NCI-H526 (cell line): ENCODE data around the gene MYO3A.
"Not testable (repeated sequence)": the region's sequence is repeated elsewhere in the genome, so short reads cannot be mapped to it uniquely, and the experiment has no call there.

Experiments
- DNase-seq, 2 experiments: peaks; one replicate each; lab custom pipeline; 2025; lab: John Stamatoyannopoulos, UW

MYO3A gene

DNA sequence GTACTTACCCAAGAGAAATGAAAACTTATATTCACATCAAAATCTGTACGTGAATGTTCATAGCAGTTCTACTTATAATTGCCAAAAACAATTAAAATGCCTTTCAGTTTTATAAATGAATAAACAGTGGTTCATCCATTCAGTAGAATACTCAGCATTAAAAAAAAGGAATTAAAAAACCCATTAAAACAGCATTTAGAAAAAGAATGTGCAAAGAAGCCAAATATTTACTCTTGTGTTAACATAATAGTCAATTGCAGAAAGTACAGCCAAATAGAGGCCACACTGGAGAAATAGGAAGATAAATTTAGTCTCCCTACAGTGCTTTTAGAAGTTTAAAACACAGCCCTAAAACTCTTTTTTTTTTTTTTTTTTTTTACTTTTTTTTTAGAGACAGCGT is 54.6 kb downstream of the MYO3A start:
- DNase-seq: no peak

DNA sequence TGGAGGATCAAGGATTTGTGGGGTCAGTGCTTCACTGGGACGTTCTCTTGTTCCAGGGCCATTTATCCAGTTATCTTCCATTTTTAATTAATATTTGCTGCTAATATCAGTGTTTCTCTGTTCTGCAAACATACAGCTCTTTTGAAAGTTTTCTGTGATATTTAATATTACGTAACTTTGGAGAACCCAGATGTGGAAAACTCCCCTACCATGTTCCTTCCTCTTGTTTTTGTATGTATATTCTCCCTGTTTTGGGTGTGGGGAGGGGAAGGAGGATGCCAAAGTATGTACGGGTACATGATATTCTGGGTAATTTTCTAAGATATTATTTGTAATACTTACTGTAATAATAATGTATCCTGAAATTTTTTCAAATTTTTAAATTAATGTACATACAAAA is 55.9 kb downstream of the MYO3A start:
- no peak for DNase-seq

DNA sequence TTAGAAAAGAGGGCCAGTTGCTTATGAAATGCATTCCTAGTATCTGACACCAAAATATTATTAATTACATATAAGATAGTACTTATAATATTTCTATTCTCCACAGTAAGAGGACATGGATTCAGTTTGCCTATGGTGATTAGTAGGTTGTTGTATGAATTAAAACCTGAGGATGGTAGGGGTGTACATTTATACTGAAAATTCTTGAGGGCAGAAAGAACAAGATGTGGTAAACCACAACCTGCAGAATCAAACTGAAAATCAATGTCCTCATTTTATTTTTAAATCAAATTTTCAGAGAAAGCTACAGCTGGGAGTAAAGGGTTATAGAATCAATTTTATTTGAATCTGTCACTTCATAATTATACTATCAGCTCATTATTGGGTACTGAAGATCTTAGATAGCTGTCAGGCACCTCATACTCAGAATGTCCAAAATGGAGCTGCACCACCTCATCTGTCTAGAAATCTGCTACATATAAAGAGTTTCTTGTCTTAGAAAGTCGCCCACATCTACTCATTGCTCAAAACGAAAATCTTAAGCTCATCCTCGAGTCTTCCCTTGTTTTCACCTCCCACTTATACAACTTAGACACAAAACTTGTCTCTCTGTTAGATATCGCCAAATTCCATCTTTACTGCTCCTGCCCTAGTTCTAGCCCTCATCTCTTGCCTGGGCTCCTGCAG is 65.4 kb downstream of the MYO3A start:
- no peak for DNase-seq

DNA sequence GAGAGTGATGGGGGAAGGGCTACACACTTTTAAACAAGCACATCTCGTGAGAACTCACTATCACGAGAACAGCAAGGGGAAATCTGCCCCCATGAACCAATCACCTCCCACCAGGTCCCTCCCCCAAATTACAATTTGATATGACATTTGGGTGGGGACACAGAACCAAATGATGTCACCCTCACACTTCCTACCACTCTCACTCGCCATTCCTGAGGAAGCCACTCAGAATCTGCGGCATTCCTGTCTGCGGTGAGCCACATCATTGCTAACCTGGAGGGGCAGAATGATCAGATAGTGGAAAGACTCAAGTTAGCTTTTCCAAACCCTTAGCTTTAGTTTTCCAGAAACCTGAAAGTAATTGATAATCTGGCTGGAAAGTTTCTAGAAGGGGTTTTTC is 66.9 kb downstream of the MYO3A start:
- DNase-seq: no peak

DNA sequence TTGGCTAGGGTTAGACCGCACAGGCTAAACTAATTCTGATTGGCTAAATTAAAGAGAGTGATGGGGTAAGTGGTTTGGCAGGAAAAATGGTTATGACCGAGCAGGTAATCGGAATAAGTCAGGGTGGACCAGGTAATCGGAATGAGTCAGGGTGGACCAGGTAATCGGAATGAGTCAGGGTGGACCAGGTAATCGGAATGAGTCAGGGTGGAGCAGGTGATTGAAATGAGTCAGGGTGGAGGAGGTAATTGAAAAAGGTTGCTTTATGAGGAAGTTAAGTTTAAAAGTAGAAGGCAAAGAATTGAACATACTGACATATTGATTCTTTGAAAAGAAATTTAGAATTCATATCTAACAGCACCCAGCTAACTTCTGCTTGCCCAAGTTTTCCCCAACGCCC is 68.4 kb downstream of the MYO3A start:
- not testable (repeated sequence) for DNase-seq

DNA sequence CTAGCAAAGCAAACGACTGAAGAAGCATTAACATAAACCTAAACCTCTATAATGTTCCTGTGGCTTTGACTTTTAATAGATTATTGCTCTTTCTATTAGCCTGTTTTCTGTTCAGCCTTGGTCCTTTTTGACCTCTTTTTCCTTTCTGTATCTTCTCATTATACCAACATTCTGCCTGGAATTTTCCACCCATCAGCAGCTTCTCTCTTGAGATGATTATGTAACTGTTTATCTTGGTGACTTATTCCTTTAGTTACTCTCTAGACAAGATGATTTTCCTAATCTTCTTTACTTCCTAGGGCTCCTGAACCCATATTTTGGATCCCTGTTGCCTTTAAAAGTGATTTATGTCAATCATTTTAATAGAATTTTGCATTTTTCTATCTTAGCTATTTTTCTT is 81.1 kb downstream of the MYO3A start:
- no peak for DNase-seq

DNA sequence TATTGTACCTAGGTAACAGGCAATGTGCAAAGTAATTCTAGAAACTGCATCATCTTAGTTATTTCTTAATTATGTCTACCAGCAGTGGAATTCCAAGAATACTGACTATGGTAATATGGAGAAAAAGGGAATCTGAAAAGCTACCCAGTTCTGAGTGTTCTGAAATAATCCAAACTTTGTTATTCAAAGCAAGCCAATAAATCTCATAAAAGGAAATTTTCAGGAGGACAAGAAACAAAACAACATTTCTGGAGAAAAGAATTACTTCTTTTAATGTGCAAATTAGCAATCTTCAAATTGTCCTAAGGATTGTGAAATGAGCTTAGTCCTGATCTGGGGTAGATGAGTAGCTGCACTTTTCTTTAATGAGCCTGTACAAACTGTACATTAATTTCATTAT is 88.8 kb downstream of the MYO3A start:
- no peak for DNase-seq

DNA sequence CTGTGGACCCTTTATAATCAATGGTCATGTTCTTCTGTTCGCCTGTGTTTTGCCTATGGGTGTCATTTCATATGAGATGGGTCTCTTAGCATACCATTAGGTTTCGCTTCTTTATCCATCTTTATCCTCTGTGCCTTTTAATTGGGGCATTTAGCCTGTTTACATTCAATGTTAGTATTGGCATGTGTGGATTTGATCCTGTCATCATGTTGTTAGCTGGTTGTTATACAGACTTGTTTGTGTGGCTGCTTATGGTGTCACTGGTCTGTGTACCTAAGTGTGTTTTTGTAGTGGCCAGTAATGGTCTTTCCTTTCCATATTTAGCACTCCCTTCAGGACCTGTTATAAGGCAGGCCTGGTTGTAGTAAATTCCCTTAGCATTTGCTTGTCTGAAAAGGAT is 90.3 kb downstream of the MYO3A start:
- no peak for DNase-seq

DNA sequence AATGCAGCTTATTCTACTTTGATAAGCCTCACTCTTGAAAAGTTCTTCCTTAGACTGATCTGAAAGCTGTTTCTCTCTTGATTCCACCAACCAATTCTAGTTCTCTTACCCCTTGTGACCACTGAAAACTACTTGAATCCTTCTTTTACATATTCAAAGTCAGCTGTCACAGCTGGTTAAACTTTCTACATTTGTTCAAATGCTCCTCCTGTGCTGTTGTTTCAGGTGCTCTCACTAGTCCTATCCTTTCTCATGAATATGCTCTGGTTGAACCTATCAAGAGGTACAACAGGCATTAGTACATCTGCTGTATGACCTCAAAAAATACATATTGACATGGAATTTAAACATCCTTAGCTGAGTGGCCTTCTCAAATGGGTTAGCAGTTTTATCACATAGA is 91.5 kb downstream of the MYO3A start:
- DNase-seq: peak in 1 of 2 experiments; percentile 26

DNA sequence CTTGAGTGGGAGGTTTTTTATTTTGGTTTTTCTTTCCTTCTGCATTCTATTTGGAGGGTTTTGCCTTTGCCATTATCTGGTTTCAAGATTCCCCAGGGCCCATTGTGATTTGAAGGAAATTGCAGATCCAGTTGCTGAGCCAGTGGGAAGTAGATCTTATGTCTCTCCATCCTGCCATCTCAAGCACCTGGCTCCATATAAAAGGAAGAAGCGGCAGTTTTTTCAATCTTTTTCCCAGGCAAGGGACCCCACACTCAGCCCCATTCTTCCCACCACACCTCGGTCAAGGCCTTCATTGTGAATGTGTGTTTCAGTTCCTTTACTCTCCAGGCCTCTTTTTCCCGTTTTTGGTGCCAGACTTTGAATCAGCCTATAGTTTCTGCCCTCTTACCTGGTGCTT is 95.8 kb downstream of the MYO3A start:
- DNase-seq: no peak

DNA sequence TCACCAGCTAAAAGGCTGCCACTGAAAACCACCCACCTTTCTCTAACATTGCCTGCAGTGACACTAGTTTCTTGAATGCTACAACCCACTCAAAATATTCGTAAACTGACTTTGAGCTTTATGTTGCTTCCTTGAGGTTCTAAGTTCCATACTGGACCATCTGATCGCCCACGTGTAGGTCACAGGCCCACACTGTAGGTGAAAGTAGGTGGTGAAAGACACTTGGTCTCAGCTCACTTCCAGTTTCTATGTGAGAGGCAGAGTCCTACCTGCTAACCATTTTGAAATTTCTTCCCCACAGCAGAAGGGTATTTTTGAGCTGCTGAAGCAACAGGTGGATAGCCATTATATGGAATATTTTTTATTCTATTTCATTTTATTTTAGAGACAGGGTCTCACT is 97.3 kb downstream of the MYO3A start:
- DNase-seq: no peak

DNA sequence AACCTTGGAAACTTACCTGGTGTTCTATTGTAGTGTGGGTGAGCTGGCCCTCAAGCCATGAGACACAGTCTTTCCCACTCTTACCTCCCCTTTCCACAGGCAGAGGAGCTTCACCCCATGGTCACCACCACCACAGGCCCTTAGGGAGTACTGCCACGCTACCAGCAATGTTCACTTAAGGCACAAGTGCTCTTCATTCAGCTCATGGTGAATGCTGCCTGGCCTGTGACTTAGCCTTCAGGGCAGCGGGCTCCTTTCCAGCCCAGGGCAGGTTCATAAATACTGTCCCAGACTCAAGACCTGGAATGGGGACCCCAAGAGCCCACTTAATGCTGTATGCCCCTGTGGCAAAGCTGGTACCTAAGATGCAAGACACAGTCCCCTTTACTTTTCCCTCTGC is 109.4 kb downstream of the MYO3A start:
- no peak for DNase-seq

DNA sequence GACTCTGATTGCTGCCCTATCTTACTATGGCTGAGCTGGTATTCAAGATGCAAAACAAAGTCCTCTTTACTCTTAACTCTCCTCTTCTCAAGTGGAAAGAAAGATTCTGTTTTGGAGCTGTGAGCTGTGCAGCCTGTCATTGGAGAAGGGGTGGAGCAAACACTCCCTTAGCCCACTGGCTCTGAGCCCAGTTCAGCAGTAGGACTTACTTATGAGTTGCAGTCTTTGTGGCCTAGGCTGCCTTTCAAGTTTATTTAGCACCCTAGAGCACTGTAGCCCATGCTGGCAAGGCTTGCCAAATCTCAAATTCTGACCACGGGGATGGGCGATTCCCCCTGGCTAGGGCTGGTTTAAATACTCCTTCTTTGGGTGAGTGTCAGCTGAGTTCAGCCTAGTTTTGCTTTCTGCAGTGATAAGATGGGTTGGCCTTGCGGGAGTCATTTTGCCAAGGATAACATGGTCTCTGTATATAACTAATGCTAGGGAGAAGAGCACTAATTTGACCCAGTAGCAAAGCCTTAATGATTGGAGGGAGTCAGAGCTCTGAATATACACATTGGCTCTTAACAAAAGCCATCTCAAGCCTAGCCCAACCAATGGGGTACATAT is 110.2 kb downstream of the MYO3A start:
- DNase-seq: no peak

DNA sequence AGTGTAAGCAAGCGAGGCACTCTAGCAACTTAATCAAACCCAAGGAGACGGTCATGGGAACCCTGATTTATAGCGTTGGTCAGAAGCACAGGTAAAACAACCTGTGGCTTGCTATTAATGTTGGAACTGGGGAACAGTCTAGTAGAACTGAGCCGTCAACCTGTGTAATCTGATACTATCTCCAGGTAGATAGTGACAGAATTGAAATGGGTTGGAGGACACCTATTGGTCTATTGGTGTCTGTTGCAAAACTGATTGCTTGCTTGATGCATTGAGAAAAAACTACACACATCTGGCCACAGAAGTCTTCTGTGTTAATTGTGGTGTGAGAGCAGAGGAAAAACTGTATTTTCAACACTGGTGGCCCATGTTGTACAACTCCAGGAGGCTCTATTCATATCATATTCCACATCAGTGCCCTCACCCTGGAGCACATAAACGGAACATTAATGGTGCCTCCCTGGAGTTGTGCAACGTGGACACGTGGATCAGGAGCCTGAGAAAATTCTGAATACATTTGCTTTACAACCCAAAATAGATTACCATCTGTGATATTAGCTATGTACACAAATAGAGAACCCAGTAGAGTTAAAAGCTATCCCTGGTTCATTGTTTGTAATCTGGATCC is 112.2 kb downstream of the MYO3A start:
- peak in 1 of 2 experiments; percentile 17 for DNase-seq

DNA sequence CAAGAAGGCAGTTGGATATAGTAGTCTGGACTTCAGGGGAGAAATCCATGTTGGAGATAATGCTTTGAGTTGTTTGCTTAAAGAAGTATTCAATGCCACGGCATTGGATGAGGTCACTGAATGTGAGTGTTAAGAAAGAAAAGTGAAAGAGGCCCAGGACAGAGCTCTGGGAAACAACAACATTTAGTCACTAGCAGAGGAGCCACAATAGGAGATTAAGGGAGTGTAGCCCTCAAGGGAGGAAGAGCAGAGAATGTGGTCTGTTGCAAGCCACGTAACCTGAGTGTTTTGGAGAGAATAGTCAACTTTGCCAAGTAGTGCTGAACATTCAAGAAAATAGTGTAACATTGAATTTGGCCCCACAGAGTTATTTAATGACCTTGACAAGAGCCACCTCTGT is 114.7 kb downstream of the MYO3A start:
- no peak for DNase-seq

DNA sequence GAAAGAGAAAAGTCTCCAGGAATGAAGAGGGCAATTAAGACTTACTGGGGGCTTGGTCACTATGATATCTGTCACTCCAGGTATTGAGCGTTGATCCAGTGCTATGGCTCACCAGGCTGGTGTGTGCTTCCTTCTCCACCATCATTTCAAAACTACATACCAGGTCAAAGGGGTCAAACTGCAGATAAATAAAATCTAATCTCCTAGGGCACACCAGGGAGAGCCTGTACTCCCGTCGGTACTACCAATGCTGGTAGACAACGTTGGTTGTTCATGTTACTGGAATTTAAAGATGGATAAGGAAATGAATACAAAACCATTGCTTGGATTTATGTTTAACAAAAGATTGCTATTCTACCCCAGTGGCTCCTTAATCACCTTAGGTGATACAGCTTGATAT is 118.3 kb downstream of the MYO3A start:
- DNase-seq: no peak

DNA sequence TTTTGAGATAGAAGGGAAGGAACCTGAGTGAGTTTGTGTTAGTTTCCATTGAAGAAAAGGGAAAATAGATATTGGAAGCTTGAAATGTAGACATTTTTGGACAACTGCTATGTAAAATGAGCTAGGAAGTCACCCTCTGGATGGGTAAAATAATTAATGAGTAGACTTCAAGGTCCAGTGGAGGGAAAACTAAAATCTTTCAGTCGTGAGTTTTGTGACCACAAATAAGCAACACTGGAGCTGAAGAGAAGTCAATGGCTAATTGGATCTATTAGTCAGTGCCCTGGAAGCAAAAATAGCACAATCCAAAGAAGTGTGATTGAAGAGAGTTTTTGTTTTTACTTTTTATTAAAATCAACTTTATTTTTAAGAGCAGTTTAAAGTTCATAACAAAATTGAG is 123.4 kb downstream of the MYO3A start:
- no peak for DNase-seq

DNA sequence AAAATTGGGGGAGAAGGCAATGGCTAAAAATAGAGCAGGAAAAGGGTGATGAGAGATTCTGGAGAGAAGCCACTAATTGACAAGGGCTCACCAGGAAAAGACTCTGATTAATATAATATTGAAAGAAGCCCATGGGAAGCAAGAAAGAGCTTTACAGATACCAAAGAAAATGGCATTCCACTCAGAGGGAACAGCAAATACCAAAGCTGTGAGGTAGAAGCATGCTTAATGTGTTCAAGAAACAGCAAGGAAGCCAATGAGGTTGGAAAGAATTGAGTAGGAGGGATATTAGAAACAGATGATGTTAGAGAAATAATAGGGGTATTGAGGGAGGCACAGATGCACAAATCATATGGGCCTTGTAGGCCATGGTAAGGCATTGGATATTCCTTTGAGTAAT is 130.1 kb downstream of the MYO3A start:
- no peak for DNase-seq

DNA sequence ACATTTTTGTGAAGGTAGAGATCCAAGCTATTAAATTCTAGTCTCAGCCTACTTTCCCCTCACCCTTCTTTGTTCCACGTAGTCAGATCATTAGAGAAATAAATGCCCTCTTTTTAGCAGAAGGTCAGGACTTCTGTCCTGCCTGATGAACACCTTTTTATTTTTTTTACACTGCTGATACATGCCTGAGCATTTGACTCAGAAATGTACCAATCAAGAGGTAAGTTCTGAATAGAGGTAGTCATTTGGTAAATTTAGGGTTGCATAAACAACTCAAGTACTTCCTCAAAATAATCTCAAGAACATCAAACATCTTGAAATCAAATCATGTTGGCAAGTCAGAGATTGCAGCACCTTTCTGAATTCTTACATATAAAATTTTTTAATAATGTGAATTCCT is 133.7 kb downstream of the MYO3A start:
- no peak for DNase-seq

DNA sequence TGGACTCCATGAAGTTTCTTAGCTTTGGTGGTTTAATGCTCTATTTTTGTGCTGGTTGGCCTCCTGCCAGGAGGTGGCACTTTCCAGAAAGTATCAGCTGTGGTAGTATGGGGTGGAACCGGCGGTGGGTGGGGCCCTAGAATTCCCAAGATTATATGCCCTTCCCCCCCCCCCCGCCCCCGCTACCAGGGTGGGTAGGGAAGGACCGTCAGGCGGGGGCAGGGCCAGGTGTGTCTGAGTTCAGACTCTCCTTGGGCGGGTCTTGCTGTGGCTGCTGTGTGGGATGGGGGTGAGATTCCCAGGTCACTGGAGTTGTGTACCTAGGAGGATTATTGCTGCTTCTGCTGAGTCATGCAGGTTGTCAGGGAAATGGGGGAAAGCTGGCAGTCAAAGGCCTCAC is 146.9 kb downstream of the MYO3A start:
- not testable (repeated sequence) for DNase-seq

DNA sequence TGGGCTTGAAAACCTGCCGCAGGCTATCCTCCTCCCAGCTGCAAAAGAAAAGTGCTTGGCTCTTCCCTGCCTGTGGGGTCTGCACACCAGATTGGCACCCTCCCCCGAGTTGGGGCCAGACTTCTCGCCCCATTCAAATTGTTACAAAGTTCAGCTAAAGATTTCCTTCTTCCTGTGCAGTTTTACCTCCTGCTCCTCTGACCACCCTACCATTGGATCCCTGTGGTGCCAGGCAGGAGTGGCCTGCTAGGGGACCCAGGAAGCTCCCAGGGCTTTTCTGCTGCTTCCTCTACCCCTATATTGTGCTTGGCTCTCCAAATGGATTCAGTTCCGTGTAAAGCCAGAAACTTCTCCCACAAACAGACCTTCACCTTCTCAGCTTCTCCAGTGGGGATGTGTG is 147.4 kb downstream of the MYO3A start:
- DNase-seq: no peak

DNA sequence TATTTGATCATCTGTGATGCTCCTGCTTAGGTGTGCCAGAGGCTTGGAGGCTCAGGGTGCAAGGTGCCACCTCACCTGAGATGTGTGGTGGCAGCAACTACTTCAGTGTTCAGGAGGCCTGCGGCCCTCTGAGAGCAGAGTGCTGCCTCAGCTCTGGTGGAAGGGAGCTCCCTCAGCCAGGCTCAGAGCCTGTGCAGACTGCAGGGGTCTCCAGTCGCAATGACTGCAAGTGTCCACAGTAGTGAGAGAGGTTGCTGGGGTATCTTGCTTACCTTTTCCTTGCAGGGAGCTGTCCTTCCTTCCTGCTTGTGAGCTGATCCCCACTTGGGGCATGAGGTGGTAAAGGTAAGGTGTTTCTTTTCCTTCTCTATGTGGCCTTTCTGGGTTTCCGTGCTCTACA is 151.5 kb downstream of the MYO3A start:
- DNase-seq: no peak

DNA sequence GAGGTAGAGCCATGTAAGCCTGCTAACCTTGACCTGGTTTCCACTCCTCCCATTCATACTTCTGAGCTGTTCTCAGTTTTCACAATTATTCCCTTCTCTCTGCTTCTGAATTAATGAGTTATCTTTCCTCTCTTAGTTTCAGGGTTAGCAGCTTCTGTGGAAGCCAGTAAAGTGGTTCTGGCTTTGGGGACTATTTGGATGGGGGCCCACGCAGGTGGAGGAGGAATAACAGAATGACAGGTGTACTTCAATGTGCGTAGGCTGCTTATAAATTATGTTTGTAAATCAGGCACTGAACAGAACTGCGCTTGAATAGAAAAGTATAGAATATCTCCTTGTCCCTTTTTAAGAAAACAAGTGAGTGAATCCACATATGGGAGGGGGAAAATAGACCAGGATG is 153.6 kb downstream of the MYO3A start:
- no peak for DNase-seq

DNA sequence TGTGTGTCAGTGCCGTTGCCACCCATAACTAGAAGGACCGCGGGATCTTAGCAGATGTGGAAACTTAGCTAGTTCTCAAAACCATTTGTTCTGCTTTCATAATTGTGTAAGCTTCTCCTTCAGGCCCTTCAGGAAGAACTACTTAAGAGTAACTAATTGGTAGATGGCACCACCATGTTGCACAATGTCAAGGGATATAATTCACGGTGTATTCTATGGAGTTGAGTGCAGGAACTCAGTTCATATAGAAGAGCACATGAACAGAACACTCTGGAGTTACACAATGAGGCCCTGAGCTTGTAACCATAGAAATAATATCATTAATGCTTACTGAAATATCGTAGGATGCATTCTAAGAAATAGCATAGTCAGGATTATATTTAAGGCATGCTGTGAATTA is 156.0 kb downstream of the MYO3A start:
- no peak for DNase-seq
